ENCODE data around the gene IGSF3. TPM values are rescaled to one million over a fixed set of nuclear protein-coding genes. Genes with fewer than 3 reads are reported as not detected.

Gene IGSF3
- total RNA-seq, 1 experiment from 2014 or later: 4.0 TPM

DNA sequence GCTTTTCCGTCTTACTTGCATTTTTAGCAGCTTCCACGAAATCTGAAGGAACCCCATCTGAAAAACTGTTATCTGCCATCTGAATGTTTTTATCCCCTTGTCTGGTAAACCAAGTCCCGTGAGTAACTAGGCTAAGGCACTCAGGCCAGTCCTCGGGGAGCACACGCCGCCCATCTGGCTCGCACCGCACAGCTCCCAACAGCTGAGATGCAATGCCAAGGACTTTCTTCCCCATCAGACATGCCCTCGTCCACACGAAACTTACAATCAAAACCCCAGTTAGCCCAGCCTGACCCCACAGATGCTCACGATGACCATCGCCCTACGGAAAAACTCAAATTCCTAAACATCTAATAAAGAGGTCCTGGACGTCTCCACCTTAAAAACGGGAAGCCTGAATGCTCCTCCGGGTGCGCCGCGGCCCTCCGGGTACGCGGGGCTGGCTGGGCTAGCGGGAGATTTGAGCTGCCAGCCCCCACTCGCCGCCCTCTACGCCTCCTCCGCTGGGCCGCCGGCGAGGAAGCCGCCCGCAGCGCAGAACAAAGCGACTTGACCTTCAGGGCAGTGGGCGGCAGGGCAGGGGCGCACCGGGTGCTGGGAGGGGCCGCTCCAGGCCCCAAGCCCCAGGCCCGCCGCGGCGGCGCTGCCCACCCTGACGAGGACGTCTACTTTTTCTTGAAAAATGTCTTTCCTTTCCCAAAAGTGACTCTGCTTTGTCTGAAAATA lies 133.4 kb downstream of the IGSF3 start:
- Histone ChIP-seq H3K27ac (ENCODE audit: low read depth, low read length, poor library complexity, severe bottlenecking) (no peak overlapping the region), H3K27me3 (replicated peaks; ENCODE audit: insufficient read depth, low read depth, low read length, poor library complexity) (no peaks in the 10 kb centered on the region), H3K4me3 (ENCODE audit: low read depth, low read length, poor library complexity, severe bottlenecking) (no peak overlapping the region), H3K9me3 (ENCODE audit: low read depth, low read length, poor library complexity, severe bottlenecking) (no peaks in the 10 kb centered on the region), H3K36me3 (ENCODE audit: insufficient read depth, low read length, poor library complexity, severe bottlenecking) (no peaks in the 10 kb centered on the region), H3K4me1 (ENCODE audit: insufficient read depth, low read length, poor library complexity, severe bottlenecking) (no peaks in the 10 kb centered on the region)
- DNase-seq (ENCODE audit: low spot score): no peak
- POLR2A ChIA-PET (ENCODE audit: low non-redundant PET): no interaction called here
- no peak for TF ChIP-seq EZH2 (IDR thresholded peaks at IDR 0.05; ENCODE audit: borderline replicate concordance, low read depth, low read length, poor library complexity, severe bottlenecking)
- TF ChIP-seq, protein P1, sequence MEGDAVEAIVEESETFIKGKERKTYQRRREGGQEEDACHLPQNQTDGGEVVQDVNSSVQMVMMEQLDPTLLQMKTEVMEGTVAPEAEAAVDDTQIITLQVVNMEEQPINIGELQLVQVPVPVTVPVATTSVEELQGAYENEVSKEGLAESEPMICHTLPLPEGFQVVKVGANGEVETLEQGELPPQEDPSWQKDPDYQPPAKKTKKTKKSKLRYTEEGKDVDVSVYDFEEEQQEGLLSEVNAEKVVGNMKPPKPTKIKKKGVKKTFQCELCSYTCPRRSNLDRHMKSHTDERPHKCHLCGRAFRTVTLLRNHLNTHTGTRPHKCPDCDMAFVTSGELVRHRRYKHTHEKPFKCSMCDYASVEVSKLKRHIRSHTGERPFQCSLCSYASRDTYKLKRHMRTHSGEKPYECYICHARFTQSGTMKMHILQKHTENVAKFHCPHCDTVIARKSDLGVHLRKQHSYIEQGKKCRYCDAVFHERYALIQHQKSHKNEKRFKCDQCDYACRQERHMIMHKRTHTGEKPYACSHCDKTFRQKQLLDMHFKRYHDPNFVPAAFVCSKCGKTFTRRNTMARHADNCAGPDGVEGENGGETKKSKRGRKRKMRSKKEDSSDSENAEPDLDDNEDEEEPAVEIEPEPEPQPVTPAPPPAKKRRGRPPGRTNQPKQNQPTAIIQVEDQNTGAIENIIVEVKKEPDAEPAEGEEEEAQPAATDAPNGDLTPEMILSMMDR (conservative IDR thresholded peaks at IDR 0.05; ENCODE audit: low read depth, low read length): no peak
- intact Hi-C loops (cut with micrococcal nuclease; ENCODE audit: unreplicated experiment): no loop called here
- CTCF ChIA-PET: no interaction called here
- no TSS peak for BruUV-seq (replicated peaks)

DNA sequence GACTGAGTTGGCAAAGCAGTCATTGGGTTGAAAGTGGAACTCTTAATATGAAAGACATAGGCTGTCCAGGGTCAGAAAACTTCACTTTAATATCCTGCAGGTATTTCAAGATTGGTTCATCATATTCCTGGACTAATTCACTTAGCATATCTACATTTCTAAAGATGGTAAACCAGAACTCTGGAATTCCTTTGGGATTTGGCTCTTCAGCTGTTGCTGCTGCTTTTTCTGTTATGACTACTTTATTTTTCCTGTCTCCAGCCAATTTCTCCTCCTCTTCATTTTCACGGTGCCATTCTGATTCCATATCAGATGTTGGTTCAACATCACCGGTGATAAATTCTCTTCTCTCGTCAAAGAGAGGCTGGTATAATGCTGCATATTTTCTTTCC lies 134.1 kb downstream of the IGSF3 start:
- POLR2A ChIA-PET (ENCODE audit: low non-redundant PET): no interaction called here

DNA sequence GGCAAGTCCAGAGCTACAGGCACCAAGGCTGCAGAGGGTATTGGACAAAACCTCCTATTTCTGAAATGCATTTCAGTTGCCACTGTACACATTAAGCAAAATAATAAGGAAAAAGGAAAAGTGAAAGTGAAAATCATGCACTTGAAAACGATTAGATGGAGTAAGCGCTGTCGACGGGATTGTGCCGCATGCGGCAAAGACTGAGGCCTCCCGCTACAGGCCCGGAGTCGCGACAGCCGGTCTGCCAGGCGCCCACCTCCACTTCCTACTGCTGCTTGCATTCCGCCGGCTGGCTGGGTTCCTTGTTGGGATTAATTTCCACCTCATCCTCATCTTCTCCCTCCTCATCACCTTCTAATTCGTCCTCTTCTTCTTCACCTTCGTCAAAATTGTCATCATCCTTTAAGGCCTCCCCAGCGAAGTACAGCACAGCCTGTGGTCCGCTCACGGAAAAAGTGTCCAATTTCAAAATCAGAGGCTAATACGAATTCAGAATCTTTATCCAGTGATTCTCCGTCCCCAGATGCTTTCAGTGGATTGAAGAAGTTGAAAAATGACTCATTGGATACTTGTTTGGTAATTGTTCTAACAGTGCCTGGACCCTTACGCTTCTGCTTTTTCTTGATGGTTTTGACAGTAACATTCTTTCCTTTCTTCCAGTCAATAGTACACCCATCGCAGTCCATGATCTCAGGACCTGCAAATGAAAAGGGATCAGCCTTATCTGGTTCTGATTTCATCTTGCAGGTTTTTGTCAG lies 134.7 kb downstream of the IGSF3 start:
- CTCF ChIA-PET: no interaction called here
- Histone ChIP-seq H3K27ac (ENCODE audit: low read depth, low read length, poor library complexity, severe bottlenecking) (no peak overlapping the region), H3K9me3 (ENCODE audit: low read depth, low read length, poor library complexity, severe bottlenecking) (no peaks in the 10 kb centered on the region), H3K36me3 (ENCODE audit: insufficient read depth, low read length, poor library complexity, severe bottlenecking) (no peaks in the 10 kb centered on the region), H3K27me3 (replicated peaks; ENCODE audit: insufficient read depth, low read depth, low read length, poor library complexity) (no peaks in the 10 kb centered on the region), H3K4me1 (ENCODE audit: insufficient read depth, low read length, poor library complexity, severe bottlenecking) (no peaks in the 10 kb centered on the region), H3K4me3 (ENCODE audit: low read depth, low read length, poor library complexity, severe bottlenecking) (no peak overlapping the region)
- TF ChIP-seq, protein P1 (conservative IDR thresholded peaks at IDR 0.05; ENCODE audit: low read depth, low read length): no peak
- no peak for TF ChIP-seq EZH2 (IDR thresholded peaks at IDR 0.05; ENCODE audit: borderline replicate concordance, low read depth, low read length, poor library complexity, severe bottlenecking)
- no TSS peak for BruUV-seq (replicated peaks)
- intact Hi-C loops (cut with micrococcal nuclease; ENCODE audit: unreplicated experiment): no loop called here
- no peak for DNase-seq (ENCODE audit: low spot score)
- POLR2A ChIA-PET (ENCODE audit: low non-redundant PET): no interaction called here

More for the DNA sequence above, 134.1 kb downstream of the IGSF3 start:
- no peak for TF ChIP-seq EZH2 (IDR thresholded peaks at IDR 0.05; ENCODE audit: borderline replicate concordance, low read depth, low read length, poor library complexity, severe bottlenecking)
- TF ChIP-seq, protein P1 (conservative IDR thresholded peaks at IDR 0.05; ENCODE audit: low read depth, low read length): no peak
- CTCF ChIA-PET: no interaction called here
- no peaks in the 10 kb centered on the region for H3K36me3 ChIP-seq (ENCODE audit: insufficient read depth, low read length, poor library complexity, severe bottlenecking)
- intact Hi-C loops (cut with micrococcal nuclease; ENCODE audit: unreplicated experiment): no loop called here
- H3K9me3 ChIP-seq (ENCODE audit: low read depth, low read length, poor library complexity, severe bottlenecking): no peaks in the 10 kb centered on the region
- H3K27ac ChIP-seq (ENCODE audit: low read depth, low read length, poor library complexity, severe bottlenecking): no peak overlapping the region
- DNase-seq (ENCODE audit: low spot score): no peak
- no peak overlapping the region for H3K4me3 ChIP-seq (ENCODE audit: low read depth, low read length, poor library complexity, severe bottlenecking)
- no peaks in the 10 kb centered on the region for H3K27me3 ChIP-seq (replicated peaks; ENCODE audit: insufficient read depth, low read depth, low read length, poor library complexity)
- BruUV-seq (replicated peaks): no TSS peak
- H3K4me1 ChIP-seq (ENCODE audit: insufficient read depth, low read length, poor library complexity, severe bottlenecking): no peaks in the 10 kb centered on the region

All from A673 (cell line).